NCI-H1436 (cell line): ENCODE results near the gene MYH1.

ENCODE experiments used
- DNase-seq: peaks from one replicate; lab custom pipeline; 2025; lab: John Stamatoyannopoulos, UW

The MYH1 gene

GRCh38 chr17:10477701-10478100, 40.6 kb downstream of the MYH1 start:
- no peak for DNase-seq

DNA sequence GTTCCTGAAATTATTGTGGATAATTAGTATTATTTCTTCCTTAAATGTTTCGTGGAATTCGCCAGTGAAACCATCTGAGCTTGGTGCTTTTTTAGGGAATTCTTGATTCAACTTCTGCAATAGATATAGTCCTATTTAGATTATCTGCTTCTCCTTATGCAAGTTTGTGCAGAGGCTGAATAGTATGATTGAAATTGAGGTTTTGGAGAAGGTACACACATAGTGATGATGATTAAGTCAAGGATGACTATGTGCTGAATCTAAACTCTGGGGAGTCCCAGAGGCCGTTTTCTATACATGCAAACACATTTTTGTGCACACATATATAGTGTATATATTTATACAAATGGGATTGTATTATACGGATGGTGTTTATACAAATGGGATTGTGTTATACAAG, 43.8 kb downstream of the MYH1 start:
- DNase-seq = no peak

DNA sequence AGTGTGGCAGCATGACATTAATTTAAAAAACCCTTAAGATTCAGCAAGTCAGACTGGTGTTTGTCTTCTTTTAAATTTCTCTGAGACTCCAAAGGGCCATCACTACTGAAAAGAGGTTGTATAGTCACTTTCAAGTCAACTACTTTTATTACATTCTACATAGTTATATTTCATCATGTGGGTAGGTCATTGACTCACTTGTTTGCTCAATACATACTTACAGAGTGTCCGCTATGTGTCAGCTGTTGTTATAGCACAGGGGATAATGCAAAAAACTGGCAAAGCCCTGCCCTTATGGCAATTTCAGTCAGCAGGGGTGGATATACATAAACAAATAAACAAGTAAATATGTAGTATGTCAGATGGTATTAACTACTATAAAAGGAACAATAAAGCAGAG, 46.5 kb downstream of the MYH1 start:
- DNase-seq = no peak

DNA sequence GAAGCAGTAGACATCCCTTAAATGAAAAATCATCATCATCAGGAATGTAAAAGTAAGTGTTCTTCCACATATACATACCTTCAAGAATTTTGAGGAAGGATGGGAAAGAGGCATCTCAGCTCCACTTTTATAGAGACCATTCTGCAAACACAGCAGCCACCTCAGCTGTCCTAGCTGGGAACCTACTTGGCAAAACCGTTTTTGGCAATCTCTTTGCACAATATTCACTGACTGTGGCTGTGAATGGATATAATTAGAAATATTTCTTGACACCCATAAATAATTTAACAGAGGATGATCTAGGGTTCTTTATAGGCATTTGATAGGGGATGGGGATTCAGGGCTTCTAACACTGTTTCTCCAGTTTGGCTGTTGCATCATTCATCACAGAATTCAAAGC, 48.9 kb downstream of the MYH1 start, which contains the start of gene MYH4:
Gene MYH4 (minus strand): TSS at position 101 of the 400 bp plus-strand sequence. CDS start 2,814 bp downstream, outside the sequence.
- no peak for DNase-seq

- DNase-seq = no peak
Measured at GRCh38 chr17:10463402-10463801, 54.9 kb downstream of the MYH1 start.

GRCh38 chr17:10460062-10460461, 58.3 kb downstream of the MYH1 start:
- no peak for DNase-seq

DNA sequence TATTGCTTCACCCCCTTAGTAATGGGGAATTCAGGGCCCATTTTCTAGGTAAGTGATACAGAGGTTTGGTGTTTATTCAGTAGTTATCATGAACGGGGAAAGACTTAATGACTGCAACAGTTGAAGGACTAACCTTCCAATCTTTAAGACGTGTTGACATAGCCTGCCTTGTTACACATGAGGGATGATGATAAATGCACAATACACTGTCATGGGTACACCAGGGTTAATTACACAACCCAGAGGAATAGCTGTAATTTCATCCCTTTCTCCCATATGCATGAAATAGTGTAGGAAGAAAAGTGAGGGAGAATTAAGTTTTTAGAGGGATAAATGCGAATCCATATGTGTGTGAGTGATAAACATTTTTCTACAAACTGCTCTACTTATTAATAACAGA, 59.6 kb downstream of the MYH1 start:
- no peak for DNase-seq

- no peak for DNase-seq
Measured at GRCh38 chr17:10457952-10458351, 60.4 kb downstream of the MYH1 start.

GRCh38 chr17:10447026-10447931, 71.1 kb downstream of the MYH1 start:
- DNase-seq = no peak
